Inflammatory macrophage treated with lipopolysaccharide for 1 hour (primary cell): ENCODE data around the gene KRTAP5-7.
"Not testable (repeated sequence)": the region's sequence is repeated elsewhere in the genome, so short reads cannot be mapped to it uniquely, and the experiment has no call there.

Experiments
- DNase-seq, 2 donors: peaks; one replicate each; pipeline ENCODE4 v3.0.0-alpha.2; 2020 to 2022

The KRTAP5-7 gene

DNA sequence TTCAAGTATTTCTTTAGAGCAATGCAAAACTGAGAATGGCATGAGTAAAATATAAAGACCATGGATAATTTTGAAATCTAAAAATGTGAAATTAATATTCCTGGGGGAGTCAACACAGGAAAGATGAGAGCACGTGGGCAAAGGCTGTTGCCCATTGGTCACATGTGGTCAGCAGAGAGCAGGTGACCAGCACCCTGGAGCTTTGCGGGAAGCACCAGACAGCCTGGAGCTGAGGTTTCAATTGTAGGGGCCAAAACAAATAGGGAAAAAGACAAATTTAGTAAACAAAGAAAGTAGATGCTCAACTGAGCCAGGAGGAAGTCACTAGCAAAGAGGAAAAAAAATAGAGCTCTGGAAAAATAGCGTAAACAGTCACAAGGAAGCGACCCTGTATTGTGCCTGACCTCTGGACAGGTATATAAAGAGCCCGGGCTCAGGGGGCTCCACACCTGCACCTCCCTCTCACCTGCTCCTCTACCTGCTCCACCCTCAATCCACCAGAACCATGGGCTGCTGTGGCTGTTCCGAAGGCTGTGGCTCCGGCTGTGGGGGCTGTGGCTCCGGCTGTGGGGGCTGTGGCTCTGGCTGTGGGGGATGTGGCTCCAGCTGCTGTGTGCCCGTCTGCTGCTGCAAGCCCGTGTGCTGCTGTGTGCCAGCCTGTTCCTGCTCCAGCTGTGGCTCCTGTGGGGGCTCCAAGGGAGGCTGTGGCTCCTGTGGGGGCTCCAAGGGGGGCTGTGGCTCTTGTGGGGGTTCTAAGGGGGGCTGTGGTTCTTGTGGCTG, at the start of gene KRTAP5-7:
KRTAP5-7 (plus strand) TSS at position 472 of the 780 bp plus-strand sequence; CDS start at position 506, 34 bp downstream.
- DNase-seq: not testable (repeated sequence)

DNA sequence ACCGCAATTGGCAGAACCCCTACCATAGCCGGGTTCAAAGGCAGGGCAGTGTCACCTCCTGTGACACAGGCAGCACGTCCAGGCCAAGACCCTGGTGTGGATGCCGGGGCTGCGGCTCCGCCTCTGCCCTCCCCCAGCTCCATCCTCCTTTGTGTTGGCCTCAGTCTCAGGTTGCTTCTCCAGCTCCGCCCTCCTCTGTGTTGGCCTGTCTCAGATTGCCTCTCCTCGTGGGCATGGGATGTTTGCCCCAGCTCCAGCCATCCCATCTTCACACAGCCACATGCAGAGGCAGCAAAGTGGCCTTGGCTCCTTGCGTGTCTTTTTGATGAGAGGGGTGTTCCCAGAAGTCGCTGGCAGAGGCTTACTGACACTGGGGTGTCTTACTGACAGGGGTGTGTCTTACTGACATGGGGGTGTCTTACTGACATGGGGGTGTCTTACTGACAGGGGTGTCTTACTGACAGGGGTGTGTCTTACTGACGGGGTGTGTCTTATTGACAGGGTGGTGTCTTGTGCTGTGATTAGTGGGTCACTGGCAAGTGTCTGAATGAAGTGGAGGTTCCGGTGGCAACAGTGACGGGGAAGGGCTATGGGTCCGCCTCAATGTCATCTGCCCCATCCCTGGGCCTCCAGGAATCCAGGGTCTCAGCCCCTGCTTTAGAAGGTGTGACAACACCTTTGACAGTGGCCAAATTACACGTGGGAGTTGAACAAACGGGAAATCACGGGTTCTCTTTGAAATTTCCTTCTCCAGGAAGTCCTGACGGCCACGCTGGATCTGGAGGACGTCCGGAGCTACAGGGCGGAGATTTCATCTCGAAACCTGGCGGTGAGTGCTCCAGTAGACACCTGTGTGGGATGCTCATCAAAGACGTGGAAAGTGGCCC, 49.2 kb upstream of the KRTAP5-7 start:
- DNase-seq: no peak

- DNase-seq: no peak
Observed at GRCh38 chr11:71478528-71478840, 48.6 kb upstream of the KRTAP5-7 start.

GRCh38 chr11:71481101-71481960, 45.7 kb upstream of the KRTAP5-7 start:
- no peak for DNase-seq

DNA sequence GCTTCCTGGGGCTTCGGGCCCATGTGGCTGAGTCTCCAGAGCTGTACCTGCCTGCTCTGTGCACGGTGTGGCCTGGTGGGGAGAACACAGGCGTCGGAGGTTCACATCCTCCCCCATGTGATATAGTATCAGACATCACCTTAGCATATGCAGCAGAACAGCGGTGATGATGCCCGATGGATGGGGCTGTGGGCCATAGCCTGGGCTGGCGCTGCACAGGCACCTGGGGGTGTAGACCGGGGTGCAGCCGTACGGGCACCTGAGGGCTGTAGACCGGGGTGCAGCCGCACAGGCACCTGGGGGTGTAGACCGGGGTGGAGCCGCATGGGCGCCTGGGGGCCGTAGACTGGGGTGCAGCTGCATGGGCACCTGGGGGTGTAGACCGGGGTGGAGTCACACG, 44.9 kb upstream of the KRTAP5-7 start:
- DNase-seq: no peak

DNA sequence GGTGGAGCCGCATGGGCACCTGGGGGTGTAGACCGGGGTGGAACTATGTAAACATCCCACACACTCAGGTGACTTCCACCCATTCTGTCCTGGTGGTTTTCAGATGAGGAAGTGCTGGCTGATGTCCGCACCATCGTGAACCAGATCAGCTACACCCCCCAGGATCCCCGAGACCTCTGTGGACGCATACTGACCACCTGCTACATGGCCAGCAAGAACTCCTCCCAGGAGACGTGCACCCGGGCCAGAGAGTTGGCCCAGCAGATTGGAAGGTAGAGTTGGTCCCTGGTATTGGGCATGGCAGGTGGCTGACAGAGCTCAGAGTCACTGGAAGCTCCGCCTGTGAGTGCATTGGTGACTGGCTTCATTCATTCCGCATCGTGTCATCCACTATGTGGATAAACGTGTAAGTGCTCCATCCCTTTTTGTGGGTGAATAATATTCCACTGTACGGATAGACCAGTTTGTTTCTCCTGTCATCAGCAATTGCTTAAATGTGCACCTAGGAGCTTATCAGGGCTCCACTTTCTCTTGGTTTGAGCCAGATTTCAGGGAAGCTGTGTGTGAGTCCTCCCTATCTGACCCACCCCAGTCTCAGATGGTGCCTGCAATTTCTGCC, 44.2 kb upstream of the KRTAP5-7 start:
- DNase-seq: no peak

- DNase-seq: no peak
Observed at GRCh38 chr11:71483692-71484091, 43.4 kb upstream of the KRTAP5-7 start.

- DNase-seq: no peak
Observed at GRCh38 chr11:71484248-71485062, 42.6 kb upstream of the KRTAP5-7 start.

- no peak for DNase-seq
Observed at GRCh38 chr11:71485063-71485399, 42.0 kb upstream of the KRTAP5-7 start.

- DNase-seq: no peak
Observed at GRCh38 chr11:71485466-71485865, 41.6 kb upstream of the KRTAP5-7 start.

DNA sequence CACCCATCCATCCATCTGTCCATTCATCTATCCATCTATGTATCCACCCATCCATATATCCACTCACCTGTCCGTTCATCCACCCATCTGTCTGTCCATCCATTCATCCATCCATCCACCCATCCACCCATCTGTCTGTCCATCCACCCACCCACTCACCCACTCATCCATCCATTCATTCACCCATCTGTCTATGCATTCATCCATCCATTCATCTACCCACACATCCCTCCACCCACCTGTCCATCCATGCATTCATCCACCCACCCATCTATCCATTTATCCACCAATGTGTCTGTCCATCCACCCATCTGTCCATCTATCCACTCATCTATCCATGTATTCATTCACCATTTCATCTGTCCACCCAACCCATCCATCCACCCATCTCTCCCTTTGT, 40.7 kb upstream of the KRTAP5-7 start:
- DNase-seq: no peak

DNA sequence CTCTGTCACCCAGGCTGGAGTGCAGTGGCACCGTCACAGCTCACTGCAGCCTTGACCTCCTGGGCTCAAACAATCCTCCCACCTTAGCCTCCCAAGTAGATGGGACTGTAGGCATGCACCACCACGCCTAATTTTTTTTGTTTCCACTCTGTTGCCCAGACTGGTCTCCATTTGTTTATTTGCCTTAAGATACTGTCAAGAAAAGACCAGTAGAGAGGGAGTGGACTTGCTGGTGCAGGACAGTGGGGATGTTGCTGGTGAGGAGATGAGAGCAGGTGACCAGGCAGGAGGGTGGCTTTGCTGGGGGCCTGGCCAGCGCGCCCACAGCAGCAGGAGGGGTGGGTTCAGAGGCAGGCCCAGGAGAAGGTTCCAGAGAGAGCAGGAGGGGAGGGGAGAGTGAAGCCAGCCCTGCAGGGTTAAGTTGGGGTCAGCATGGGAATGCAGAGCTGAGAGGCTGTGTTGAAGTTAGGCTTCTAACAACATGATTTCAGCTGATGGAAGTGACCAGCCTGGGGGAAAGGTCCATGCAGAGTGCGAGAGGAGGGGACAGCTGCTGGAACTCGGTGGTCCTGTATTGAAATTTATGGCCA, 38.3 kb upstream of the KRTAP5-7 start:
- no peak for DNase-seq

DNA sequence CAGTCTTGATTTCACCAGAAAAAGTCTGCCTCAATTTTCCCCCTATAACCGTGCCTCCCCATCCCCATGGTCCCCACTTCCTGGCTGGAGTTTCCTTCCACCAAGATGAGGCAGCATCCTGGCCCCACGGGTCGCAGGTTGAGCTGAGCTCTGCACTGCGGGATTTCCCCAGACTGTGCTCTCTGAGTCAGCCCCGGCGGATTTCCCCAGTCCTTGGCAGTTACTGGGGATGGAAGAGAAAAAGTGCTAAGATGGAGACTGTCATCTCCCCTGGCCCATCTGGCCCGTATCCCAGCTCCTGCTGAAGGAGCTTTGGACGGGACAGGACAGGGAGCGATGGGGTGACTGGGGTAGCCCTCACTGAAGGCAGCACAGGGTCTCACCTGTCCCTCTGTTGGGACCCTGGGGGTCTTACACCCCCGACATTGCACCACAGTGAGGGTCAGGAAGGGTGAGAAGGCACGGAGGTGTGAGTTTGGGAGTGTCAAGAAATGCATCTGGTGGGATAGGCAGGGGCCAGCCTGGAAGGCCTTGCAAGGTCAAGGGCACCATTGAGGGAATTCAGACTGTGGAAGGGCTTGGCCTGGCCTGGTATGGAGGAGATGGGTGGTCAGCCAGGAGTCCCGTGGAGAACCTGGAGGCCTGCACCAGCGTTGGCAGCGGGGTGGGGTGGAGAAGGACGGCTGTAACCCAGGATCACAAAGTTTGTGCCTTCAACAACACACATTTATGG, 37.6 kb upstream of the KRTAP5-7 start:
- peak; percentile 61 to 69 for DNase-seq

- DNase-seq: no peak
Observed at GRCh38 chr11:71490044-71490730, 36.9 kb upstream of the KRTAP5-7 start.

GRCh38 chr11:71490731-71491390, 36.2 kb upstream of the KRTAP5-7 start:
- no peak for DNase-seq

- DNase-seq: no peak
Observed at GRCh38 chr11:71491531-71491930, 35.5 kb upstream of the KRTAP5-7 start.

DNA sequence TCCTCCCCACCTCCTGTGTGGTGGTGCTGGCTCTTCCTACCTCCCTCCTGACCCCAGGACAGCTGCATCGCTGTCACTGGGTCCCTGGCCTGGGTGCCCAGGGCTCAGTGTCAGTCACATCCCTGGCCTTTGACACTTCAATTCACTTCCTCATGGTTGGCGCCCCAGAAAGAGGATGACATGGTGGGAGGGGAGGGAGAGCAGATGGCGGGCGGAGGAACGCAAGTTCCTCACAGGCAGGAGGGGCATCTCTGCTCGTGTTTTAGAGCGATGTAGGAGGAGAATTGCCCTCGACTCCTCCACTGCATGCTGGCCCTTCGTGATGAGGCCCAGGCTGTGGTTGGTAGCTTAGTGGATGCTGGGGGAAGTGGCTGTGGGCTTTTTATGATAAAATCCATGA, 35.1 kb upstream of the KRTAP5-7 start:
- peak; percentile 1 to 44 for DNase-seq

DNA sequence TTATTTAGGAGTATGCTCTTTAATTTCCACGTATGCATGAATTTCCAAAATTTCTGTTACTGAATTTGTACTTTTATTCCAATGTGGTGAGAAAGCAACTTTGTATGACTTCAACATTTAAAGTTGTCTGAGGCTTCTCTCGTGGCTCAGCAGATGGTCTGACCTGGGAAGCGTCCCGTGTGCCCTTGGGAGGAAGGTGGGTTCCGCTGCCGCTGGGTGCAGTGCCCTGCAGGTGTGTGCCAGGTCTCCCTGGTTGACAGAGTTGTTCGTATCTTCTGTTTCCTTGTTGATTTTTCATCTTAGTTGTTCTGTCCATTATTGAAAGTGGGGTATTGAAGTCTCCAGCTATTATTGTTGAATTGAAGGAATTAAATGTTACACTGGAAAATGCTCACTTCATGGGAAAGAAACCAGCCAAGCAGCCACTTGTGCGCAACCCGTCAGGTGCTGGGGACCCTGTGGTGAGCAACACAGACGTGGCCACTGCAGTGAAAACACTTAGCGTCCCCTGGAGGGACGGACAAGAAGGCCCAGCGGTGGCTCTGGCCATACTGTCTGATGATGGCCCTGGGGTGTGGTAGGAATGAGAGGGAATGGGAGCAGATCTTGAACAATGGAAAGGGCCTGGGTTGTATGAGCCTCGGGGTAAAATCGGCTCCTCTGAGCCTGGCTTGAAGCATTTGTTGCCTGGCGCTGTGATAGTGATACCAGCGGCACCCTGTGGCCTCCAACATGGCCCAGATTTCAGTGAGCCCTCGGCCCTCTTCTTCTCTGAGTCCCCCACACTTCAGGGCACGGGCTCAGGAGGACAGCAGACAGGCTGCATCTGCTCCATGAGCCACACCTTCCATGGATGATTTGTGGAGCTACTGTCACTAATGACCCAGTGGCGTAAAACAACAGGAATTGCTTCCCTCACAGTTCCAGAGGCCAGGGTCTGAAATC, 31.5 kb upstream of the KRTAP5-7 start:
- no peak for DNase-seq
